NOMO-1 (cell line): Measurements from ENCODE around the gene STAG1.
"Not testable (repeated sequence)": the region's sequence is repeated elsewhere in the genome, so short reads cannot be mapped to it uniquely, and the experiment has no call there.

ENCODE experiments used
- DNase-seq, 2 experiments: peaks; one replicate each; lab custom pipeline; 2025; ENCODE audit not compliant: unreplicated experiment in 2 of 2; lab: John Stamatoyannopoulos, UW

STAG1 gene

GRCh38 chr3:136343873-136344555 is 408.2 kb downstream of the STAG1 start:
- DNase-seq, result no peak

DNA sequence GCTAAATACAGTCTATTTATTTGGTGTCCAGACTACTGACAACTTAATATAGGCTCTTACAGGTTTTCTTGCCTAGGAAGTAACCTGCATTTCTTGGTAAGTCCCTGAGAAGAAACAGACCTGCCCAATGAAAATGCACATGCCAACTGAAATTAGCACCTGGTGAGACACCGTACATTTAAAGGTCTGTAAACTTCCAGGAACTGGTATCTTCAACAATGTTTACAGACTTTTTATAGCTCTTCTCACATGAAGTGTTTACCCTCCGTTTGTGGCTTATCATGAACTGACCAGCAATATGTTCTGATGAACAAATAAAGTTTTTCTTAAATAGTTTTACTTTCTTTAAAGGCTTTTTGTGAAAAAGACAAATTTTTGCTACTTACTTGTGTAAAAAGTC is 408.7 kb downstream of the STAG1 start:
- no peak for DNase-seq

DNA sequence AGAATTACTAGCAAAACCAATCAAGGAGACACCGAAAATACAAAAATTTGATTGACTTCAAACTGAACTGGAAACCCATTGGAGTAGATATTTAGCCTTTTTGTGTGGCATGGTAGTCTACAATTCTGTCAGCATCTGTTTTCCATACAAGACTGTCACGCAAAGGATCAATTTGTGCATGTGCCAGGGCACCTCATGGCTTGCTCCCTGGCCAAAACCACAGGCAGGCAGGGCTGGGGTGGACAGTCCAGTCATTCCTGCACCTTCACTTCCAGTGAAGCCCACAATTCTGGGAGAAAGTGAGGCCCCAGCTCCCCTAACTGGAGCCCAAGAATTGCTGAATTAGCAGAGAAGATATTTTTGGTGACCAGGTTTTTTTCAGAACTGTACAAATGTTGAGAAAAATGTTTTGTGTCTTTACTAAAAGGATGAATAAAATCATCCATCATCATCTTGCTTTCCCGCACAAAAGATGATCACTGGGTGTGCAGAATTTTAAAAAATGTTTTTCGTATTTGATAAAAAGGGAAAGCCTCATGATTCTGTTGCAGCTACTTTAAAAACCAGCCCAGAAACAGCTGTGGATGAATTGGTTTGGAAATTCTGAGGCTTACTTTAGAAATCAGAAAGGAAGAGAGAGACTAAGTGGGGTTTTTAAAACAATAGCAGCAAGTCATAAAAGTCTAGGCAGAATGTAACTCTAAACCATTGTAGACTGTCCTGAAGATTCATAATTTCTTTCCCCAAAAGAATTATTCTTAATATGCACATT is 415.7 kb downstream of the STAG1 start:
- no peak for DNase-seq

DNA sequence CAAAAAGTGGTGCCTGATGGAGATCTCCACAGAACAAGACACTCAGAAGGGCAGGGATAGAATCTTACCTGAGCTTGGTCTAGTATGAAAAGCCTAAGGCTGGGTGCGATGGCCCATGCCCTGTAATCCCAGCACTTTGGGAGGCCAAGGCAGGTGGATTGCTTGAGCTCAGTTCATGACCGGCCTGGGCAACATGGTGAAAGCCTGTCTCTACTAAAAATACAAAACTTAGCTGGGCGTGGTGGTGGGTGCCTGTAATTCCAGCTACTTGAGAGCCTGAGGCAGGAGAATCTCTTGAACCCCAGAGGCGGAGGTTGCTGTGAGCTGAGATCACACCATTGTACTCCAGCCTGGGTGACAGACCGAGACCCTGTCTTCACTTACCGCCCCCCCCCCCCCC is 417.5 kb downstream of the STAG1 start:
- DNase-seq, result not testable (repeated sequence)

- DNase-seq, result no peak
Measured at GRCh38 chr3:136334209-136334608, 418.0 kb downstream of the STAG1 start.

DNA sequence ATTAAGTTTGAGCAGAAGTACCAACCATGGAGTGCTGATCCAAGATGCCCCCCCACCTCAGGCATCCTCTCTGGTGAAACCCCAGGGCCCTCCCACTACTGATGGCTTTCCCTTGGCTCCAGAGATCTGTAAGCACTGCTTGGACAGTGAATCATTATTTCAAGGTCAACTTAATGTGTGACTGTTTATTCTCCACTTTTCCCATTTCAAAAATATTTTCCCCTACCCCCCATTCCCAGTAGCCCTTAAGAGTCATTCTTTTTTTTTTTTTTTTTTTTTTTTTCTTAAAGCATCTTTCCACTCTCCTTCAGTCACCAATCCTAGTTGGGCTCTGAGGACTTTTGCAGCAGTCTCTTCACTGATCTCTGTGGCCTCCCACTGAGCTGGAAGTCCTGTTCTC is 419.4 kb downstream of the STAG1 start:
- no peak for DNase-seq

GRCh38 chr3:136332302-136332701 is 419.9 kb downstream of the STAG1 start:
- no peak for DNase-seq

GRCh38 chr3:136330900-136331299 is 421.3 kb downstream of the STAG1 start:
- no peak for DNase-seq

- DNase-seq, result no peak
Measured at GRCh38 chr3:136329593-136329992, 422.6 kb downstream of the STAG1 start.

DNA sequence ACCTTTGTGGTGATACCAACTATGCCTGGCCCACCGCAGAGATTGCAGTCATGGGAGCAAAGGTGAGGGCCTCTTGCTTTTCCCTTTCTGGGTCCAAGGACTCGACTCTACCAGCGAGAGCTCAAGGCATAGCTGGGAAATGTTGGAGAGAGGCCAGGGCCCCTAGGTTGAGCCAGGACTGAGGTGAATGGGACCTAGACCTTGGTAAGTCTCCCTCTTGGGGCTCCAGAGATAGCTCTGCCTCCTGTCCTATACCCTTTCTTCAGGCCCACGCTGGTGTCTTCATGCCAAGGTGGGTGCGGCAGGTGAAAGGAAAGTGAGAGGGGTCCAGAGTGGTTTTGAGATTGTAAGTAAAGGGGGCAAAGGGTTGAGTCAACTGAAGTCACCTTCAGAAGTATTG is 424.5 kb downstream of the STAG1 start:
- DNase-seq, result no peak

GRCh38 chr3:136326316-136326715 is 425.9 kb downstream of the STAG1 start:
- DNase-seq, result no peak

- peak; percentile 14 to 66 for DNase-seq
Measured at GRCh38 chr3:136311968-136312367, 440.2 kb downstream of the STAG1 start.

- DNase-seq, result no peak
Measured at GRCh38 chr3:136311261-136311660, 440.9 kb downstream of the STAG1 start.

DNA sequence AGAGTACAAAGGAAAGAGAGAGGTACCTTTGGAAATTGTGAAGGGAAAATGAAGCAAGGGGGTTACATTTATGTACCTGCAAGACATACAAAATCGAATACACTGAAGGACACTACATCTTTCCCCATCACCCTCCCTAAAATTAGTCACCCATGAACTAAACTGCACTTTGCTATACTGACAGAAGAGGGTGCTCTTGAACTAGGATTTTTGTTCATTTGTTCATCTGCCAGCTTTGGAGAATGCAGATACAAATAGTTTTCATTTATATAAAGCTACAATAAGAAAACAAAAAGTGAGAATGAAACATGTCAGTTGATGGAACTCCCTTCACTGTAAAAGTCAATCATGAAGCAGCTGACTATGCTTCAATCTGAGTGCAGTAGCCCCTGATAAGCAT is 446.3 kb downstream of the STAG1 start:
- DNase-seq, result no peak

GRCh38 chr3:136300444-136300843 is 451.7 kb downstream of the STAG1 start:
- DNase-seq, result no peak

DNA sequence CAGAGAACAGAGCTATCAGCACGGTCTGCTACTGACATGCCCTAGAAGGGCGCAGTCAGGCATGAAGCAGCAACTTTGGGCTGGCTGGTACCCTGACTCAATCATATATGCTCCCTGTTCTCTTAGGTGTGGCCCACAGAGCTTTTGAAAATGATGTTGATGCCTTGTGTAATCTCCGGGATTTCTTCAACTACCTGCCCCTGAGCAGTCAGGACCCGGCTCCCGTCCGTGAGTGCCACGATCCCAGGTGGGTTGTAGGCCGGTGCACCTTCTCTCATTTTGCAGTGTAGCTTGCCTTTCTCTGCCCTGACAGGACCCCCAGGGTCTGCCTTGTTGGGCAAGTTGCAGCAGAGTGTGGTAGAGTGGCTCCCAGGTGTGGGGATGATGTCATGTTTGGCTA is 454.4 kb downstream of the STAG1 start:
- DNase-seq, result no peak

- DNase-seq, result no peak
Measured at GRCh38 chr3:136296960-136297359, 455.2 kb downstream of the STAG1 start.

DNA sequence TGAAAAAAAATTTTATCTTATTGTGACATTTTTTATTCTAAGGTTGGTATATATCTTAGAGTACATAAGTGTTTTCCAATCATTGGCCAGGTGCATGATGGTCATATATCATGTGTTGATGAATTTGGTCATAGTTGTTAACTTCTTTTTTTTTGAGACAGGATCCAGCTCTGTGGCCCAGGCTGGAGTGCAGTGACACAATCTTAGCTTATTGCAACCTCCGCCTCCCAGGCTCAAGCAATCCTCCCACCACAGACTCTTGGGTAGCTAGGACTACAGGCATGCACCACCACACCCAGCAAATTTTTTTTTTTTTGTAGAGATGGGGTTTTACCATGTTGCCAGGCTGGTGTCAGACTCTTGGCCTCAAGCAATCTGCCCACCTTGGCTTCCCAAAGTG is 458.0 kb downstream of the STAG1 start:
- no peak for DNase-seq

DNA sequence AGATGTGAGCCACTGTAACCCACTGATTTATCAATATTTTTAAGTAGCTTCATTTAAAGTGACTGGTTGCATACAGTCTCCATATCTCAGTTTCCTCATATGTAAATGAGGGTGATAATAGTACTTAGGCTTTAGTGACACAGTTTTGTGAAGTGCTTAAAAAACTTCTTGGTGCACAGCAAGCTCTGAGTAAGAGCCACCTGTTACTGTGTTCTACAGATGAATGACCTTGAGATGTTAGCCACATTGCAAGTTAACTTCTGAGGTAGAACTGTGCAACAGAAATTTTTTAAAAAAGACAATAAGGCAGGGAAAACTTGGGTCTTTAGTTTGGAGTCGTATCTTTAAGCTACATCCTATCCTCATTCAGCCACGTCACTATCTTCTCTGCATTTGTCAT is 458.9 kb downstream of the STAG1 start:
- no peak for DNase-seq

GRCh38 chr3:136292500-136292899 is 459.7 kb downstream of the STAG1 start:
- no peak for DNase-seq

GRCh38 chr3:136291302-136291701 is 460.9 kb downstream of the STAG1 start:
- DNase-seq, result no peak
